GM23338 (cell line): ENCODE data around the gene LAYN. TPM values are rescaled to one million over a fixed set of nuclear protein-coding genes. Genes with fewer than 3 reads are reported as not detected.

ENCODE experiments used
- ATAC-seq: fragments of 200-7000 bp; cut with Tn5 transposase; 3 replicates; pipeline ENCODE4 v1.9.1; 2020
- DNase-seq: peaks from one replicate; pipeline ENCODE4 v3.0.0-alpha.2; 2015; ENCODE audit warnings: low spot score
- H2AFZ ChIP-seq: fragments of 200-600 bp; sonication (generic); 2 replicates; pipeline ENCODE4 v1.8.0; 2016; ENCODE audit warnings: antibody characterized with exemption, mild to moderate bottlenecking, moderate library complexity
- H3F3A ChIP-seq: fragments of 200-600 bp; sonication (generic); replicated peaks from 2 replicates; pipeline ENCODE4 v1.8.0; 2017; ENCODE audit warnings: antibody characterized with exemption, mixed run types, low read depth
- H3K27ac ChIP-seq: fragments of 200-600 bp; sonication (generic); 2 replicates; pipeline ENCODE4 v1.6.1; 2016; ENCODE audit warnings: low read depth
- H3K27me3 ChIP-seq: fragments of 200-600 bp; sonication (generic); 2 replicates; pipeline ENCODE4 v1.8.0; 2016; ENCODE audit warnings: mild to moderate bottlenecking, mixed run types, moderate library complexity; ENCODE audit not compliant: insufficient read depth
- H3K36me3 ChIP-seq: fragments of 200-600 bp; sonication (generic); 2 replicates; pipeline ENCODE4 v1.8.0; 2016; ENCODE audit warnings: mild to moderate bottlenecking; ENCODE audit not compliant: insufficient read depth
- H3K4me1 ChIP-seq: fragments of 200-600 bp; sonication (generic); 2 replicates; pipeline ENCODE4 v1.8.0; 2016; ENCODE audit warnings: mild to moderate bottlenecking, moderate library complexity; ENCODE audit not compliant: insufficient read depth
- H3K4me2 ChIP-seq: fragments of 200-600 bp; sonication (generic); 2 replicates; pipeline ENCODE4 v1.7.1; 2017; ENCODE audit warnings: mixed run types
- H3K4me3 ChIP-seq: fragments of 200-600 bp; sonication (generic); 2 replicates; pipeline ENCODE4 v1.6.1; 2016; ENCODE audit warnings: mixed run types
- H3K79me2 ChIP-seq: fragments of 200-600 bp; sonication (generic); replicated peaks from 2 replicates; pipeline ENCODE4 v1.8.0; 2017; ENCODE audit warnings: mild to moderate bottlenecking; ENCODE audit not compliant: insufficient read depth
- H3K9me2 ChIP-seq: fragments of 200-600 bp; sonication (generic); 2 replicates; pipeline ENCODE4 v1.8.0; 2017; ENCODE audit not compliant: insufficient read depth
- H4K20me1 ChIP-seq: fragments of 200-600 bp; sonication (generic); replicated peaks from 2 replicates; pipeline ENCODE4 v1.8.0; 2017; ENCODE audit warnings: mild to moderate bottlenecking; ENCODE audit not compliant: insufficient read depth
- H3K27ac Mint-ChIP-seq: 2 replicates; pipeline ENCODE4 v1.8.0; 2020; ENCODE audit warnings: inconsistent platforms, mild to moderate bottlenecking, moderate library complexity, mixed read lengths
- H3K27me3 Mint-ChIP-seq: 3 replicates; pipeline ENCODE4 v1.8.0; 2022; ENCODE audit warnings: low read depth, mild to moderate bottlenecking, moderate library complexity, mixed read lengths, inconsistent platforms; ENCODE audit not compliant: insufficient read depth, poor library complexity
- H3K36me3 Mint-ChIP-seq: 3 replicates; pipeline ENCODE4 v1.8.0; 2021; ENCODE audit warnings: low read depth, mild to moderate bottlenecking, inconsistent platforms, moderate library complexity, mixed read lengths
- H3K4me1 Mint-ChIP-seq: 3 replicates; pipeline ENCODE4 v1.8.0; 2020; ENCODE audit warnings: mild to moderate bottlenecking, inconsistent platforms, mixed read lengths
- H3K4me3 Mint-ChIP-seq: 3 replicates; pipeline ENCODE4 v1.8.0; 2021; ENCODE audit warnings: moderate library complexity, mild to moderate bottlenecking, inconsistent platforms, mixed read lengths
- H3K9me3 Mint-ChIP-seq: 3 replicates; pipeline ENCODE4 v1.8.0; 2020; ENCODE audit warnings: moderate library complexity, mild to moderate bottlenecking, inconsistent platforms, mixed read lengths
- CREB1 ChIP-seq: fragments of 250-450 bp; sonication (Bioruptor Pico); IDR thresholded peaks from 2 replicates; pipeline ENCODE4 v1.5.0; 2020; ENCODE audit warnings: low read depth, mild to moderate bottlenecking, moderate library complexity
- ETS1 ChIP-seq: IDR thresholded peaks from 2 replicates; pipeline ENCODE4 v1.6.1; 2016; ENCODE audit warnings: antibody characterized with exemption
- EZH2 ChIP-seq: fragments of 200-600 bp; sonication (generic); IDR thresholded peaks from one replicate; pipeline ENCODE4 v1.8.0; 2017; ENCODE audit warnings: antibody characterized with exemption, mild to moderate bottlenecking, low read depth; ENCODE audit not compliant: unreplicated experiment
- EZH2phosphoT487 ChIP-seq: fragments of 200-600 bp; sonication (generic); IDR thresholded peaks from one replicate; pipeline ENCODE4 v1.8.1; 2018; ENCODE audit warnings: antibody characterized with exemption; ENCODE audit not compliant: unreplicated experiment
- JUNB ChIP-seq: IDR thresholded peaks from one replicate; pipeline ENCODE4 v1.6.1; 2016; ENCODE audit warnings: antibody characterized with exemption; ENCODE audit not compliant: unreplicated experiment
- NANOG ChIP-seq: IDR thresholded peaks from 2 replicates; pipeline ENCODE4 v1.6.1; 2016; ENCODE audit warnings: antibody characterized with exemption, borderline replicate concordance
- REST ChIP-seq: IDR thresholded peaks from one replicate; pipeline ENCODE4 v1.6.1; 2018; ENCODE audit warnings: antibody characterized with exemption; ENCODE audit not compliant: unreplicated experiment
- STAT1 ChIP-seq: IDR thresholded peaks from one replicate; pipeline ENCODE4 v1.6.1; 2016; ENCODE audit warnings: antibody characterized with exemption; ENCODE audit not compliant: unreplicated experiment
- ZNF114 ChIP-seq: fragments of 250-450 bp; sonication (Bioruptor Pico); IDR thresholded peaks from 2 replicates; pipeline ENCODE4 v1.5.0; 2020; ENCODE audit warnings: mild to moderate bottlenecking, moderate library complexity
- ZNF331 ChIP-seq: fragments of 250-450 bp; sonication (Bioruptor Pico); IDR thresholded peaks from 2 replicates; pipeline ENCODE4 v1.5.0; 2020; ENCODE audit warnings: low read depth, mild to moderate bottlenecking, moderate library complexity
- polyA plus RNA-seq: library from polyadenylated mRNA; unstranded; fragments of >200 nt; fragmentation: Nextera tagmentation; extraction: Ambion mirVana; gene quantifications from 2 replicates; pipeline ENCODE4 v1.2.1, GENCODE V29; 2016
- total RNA-seq: library from RNA; depleted of rRNA; stranded (reverse); fragments of >200 nt; shearing (Covaris generic); gene quantifications from 2 replicates; pipeline ENCODE4 v1.2.3, GENCODE V29; 2014
- TF ChIP-seq, protein P1 (sequence below), 2 experiments: fragments of 200-600 bp in 1 of 2; sonication (generic) in 1 of 2; conservative IDR thresholded peaks; 2 replicates each; pipeline versions ENCODE4 v1.5.1 to v1.6.1; 2016 to 2017; ENCODE audit warnings: antibody characterized with exemption in 2 of 2, low read depth in 2 of 2, mild to moderate bottlenecking in 2 of 2, moderate library complexity in 1 of 2

LAYN gene
- total and polyA plus RNA-seq, 2 experiments from 2014 or later = 6.8 to 7.9 TPM

DNA sequence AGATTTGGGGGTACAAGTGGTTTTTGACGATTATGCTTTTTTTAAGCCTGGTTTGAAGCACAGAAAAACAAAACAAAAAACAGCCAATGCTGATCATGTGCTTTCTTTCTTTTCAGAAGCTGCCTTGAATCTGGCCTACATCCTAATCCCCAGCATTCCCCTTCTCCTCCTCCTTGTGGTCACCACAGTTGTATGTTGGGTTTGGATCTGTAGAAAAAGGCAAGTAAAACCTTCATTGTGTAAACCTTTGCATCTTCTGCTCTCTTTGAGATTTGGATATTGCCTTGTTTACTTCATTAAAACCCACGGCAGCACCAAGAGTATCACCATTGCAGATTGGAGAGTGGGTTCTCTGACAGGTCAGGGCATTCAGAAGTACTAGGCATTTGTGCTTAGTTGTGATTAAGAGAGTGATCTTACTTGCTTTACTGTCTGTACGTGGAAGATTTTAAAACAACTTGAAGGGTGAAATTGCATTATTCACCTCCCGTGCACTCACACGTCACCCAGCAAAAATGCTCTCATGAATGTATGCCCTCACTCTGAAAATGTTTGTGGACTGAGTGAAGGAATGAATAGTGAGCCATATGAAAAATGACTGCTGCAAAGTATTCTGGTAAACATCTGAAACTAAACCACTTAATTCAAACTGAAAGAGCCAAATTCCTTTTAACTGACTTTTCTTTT is 17.0 kb downstream of the LAYN start (continued):
- TF ChIP-seq, protein P1, sequence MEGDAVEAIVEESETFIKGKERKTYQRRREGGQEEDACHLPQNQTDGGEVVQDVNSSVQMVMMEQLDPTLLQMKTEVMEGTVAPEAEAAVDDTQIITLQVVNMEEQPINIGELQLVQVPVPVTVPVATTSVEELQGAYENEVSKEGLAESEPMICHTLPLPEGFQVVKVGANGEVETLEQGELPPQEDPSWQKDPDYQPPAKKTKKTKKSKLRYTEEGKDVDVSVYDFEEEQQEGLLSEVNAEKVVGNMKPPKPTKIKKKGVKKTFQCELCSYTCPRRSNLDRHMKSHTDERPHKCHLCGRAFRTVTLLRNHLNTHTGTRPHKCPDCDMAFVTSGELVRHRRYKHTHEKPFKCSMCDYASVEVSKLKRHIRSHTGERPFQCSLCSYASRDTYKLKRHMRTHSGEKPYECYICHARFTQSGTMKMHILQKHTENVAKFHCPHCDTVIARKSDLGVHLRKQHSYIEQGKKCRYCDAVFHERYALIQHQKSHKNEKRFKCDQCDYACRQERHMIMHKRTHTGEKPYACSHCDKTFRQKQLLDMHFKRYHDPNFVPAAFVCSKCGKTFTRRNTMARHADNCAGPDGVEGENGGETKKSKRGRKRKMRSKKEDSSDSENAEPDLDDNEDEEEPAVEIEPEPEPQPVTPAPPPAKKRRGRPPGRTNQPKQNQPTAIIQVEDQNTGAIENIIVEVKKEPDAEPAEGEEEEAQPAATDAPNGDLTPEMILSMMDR (conservative IDR thresholded peaks at IDR 0.05; ENCODE audit: low read depth in 2 of 2) = no peak
- TF ChIP-seq EZH2phosphoT487 (no peak), ETS1 (no peak), ZNF114 (no peak), JUNB (no peak), CREB1 (CRISPR knock-in tag) (no peak), NANOG (no peak), REST (no peak), EZH2 (no peak), ZNF331 (no peak)

GRCh38 chr11:111559800-111560464 is 19.4 kb downstream of the LAYN start:
- Mint-ChIP-seq H3K27me3 (peaks cover 10% of the 10 kb centered on the region), H3K36me3 (peaks cover 24% of the 10 kb centered on the region), H3K27ac (no peak overlapping the region), H3K4me3 (no peak overlapping the region), H3K4me1 (peaks cover 28% of the 10 kb centered on the region), H3K9me3 (peaks cover 24% of the 10 kb centered on the region)
- H3F3A ChIP-seq = no peaks in the 10 kb centered on the region
- no peak overlapping the region for H3K4me2 ChIP-seq
- DNase-seq (no peak), ATAC-seq (no peak)
- H3K4me1 ChIP-seq = peaks cover 35% of the 10 kb centered on the region
- H4K20me1 ChIP-seq = no peaks in the 10 kb centered on the region
- H3K4me3 ChIP-seq = no peak overlapping the region
- no peaks in the 10 kb centered on the region for H3K9me2 ChIP-seq
- H3K27ac ChIP-seq = no peak overlapping the region
- H2AFZ ChIP-seq = no peak overlapping the region
- H3K27me3 ChIP-seq = no peaks in the 10 kb centered on the region
- H3K79me2 ChIP-seq = no peaks in the 10 kb centered on the region
- H3K36me3 ChIP-seq = peaks cover 12% of the 10 kb centered on the region; the same call in 1 of the 2 replicates
- TF ChIP-seq EZH2 (no peak), JUNB (no peak), EZH2phosphoT487 (no peak), NANOG (no peak), ZNF331 (no peak), STAT1 (no peak), ETS1 (no peak), CREB1 (CRISPR knock-in tag) (no peak)
- TF ChIP-seq, protein P1 (conservative IDR thresholded peaks at IDR 0.05; ENCODE audit: low read depth in 2 of 2) = no peak
